Measurements from ENCODE around the gene PLXNB3.

DNA sequence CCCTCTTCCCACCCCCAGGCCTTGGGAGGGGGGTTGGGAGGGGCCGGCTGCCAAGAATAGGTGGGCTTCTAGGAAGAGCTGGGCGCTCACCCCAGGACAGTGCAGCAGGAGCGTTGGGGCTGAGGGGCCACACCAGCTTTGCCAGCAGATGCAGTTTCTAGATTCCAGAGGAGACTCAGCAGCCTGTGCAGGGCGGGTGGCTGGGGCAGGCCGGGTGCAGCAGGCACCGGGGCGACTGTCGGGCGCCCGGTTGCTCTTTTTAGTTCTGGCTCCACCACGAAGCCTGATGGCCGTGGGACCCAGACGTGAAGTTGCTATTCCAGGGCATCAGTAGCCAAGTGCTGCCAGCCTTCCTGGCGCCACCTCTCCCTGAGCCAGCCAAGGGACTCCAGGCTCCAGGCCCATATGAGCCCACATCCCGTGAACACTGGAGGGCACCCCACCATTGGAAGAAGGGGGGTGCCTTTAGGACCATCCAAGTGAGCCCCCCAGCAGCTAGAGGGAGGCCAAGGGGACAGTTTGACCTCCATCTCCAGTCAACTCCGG, 36.2 kb downstream of the PLXNB3 start:
- TF ChIP-seq, protein P1, sequence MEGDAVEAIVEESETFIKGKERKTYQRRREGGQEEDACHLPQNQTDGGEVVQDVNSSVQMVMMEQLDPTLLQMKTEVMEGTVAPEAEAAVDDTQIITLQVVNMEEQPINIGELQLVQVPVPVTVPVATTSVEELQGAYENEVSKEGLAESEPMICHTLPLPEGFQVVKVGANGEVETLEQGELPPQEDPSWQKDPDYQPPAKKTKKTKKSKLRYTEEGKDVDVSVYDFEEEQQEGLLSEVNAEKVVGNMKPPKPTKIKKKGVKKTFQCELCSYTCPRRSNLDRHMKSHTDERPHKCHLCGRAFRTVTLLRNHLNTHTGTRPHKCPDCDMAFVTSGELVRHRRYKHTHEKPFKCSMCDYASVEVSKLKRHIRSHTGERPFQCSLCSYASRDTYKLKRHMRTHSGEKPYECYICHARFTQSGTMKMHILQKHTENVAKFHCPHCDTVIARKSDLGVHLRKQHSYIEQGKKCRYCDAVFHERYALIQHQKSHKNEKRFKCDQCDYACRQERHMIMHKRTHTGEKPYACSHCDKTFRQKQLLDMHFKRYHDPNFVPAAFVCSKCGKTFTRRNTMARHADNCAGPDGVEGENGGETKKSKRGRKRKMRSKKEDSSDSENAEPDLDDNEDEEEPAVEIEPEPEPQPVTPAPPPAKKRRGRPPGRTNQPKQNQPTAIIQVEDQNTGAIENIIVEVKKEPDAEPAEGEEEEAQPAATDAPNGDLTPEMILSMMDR (IDR thresholded peaks at IDR 0.05) = no peak
- TF ChIP-seq ZFX (IDR thresholded peaks at IDR 0.05; ENCODE audit: borderline replicate concordance) = no peak

Measured in 22Rv1 (cell line).